ENCODE results near the gene NTM.

Gene NTM

DNA sequence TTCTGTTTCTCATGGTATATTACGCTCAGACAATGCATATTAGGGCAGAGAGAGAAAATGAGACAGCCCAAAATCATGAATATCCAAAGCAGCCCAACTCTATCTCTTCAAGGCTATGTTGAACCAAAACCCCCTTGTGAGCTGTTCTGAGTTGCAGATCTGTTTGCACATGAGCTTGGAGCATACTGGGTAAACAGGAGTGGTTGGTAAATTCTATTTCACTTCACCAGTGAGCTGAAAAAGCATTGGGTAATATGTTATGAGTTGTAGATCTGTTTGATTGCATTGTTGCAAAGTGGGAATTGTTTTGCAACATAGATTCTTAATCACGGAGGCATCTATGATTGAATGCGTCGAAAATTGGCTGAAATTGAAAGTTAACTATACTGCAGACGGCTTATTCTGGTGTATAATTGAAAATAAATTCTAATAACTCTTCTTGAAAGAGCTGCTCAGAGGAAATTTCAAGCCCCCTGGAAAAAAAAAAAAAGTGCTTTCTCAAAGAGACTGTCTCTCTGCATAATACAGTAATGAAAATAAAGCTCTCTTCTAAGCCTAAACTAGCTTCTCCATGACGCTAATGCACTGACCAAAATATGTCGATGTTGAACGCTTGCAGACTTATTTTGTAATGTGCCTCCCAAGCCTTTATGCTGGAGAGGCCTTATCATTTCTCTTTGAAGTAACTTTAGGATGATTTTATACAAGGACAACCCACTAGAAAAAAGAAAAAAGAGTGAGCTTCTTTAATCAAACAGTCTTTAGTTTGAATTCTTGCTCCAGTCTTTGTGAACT lies 263.7 kb downstream of the NTM start:
- H3K27ac ChIP-seq (ENCODE audit: low read length): no peak overlapping the region
- H3K36me3 ChIP-seq (ENCODE audit: control insufficient read depth in 2 of 2, insufficient read depth in 2 of 2, low read length in 2 of 2): no peaks in the 10 kb centered on the region
- H3K4me1 ChIP-seq (ENCODE audit: control insufficient read depth, insufficient read depth, low read length): no peaks in the 10 kb centered on the region
- no peak overlapping the region for H3K4me3 ChIP-seq (ENCODE audit: low read length in 2 of 2)
- H3K27me3 ChIP-seq (ENCODE audit: control insufficient read depth in 1 of 2, insufficient read depth in 2 of 2, low read length in 2 of 2): peaks cover 0 to 2% of the 10 kb centered on the region in 2 donors
- peaks cover 2 to 3% of the 10 kb centered on the region in 2 donors for H3K9me3 ChIP-seq (ENCODE audit: control insufficient read depth in 2 of 2, low read length in 2 of 2)
- no peak overlapping the region for H3K9ac ChIP-seq (ENCODE audit: low read length in 2 of 2)

DNA sequence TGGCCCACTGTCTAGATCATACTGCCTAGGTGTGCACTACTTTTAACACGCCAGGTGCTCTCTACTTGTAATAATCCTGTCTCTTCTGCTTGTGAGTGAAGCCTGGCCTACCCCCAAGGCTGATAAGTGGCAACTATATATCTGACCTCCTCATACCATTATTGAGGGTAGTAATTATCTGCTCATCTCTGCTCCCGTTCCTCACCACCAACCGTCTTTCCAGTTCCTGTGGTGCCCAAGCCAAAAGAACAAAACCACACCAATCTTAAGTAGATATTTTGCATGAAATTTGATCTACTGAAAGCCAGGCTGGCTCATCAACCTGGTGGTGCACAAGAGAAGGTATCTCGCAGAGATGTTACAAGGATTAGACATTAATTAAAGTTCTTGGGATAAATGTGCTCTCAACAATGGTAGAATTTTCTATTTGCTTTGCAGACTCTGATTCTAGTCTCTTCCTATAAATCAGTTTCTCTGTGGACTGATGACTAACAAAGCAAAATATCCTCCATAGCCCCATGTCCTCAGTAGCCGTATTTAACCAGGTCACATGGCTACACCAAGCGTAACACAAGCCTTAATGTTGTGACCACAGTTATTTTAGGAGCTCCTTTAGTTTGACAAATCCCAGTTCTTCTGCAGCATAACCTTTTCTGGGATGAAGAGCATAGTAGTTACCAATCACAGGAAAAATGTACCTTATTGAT lies 267.2 kb downstream of the NTM start:
- Histone ChIP-seq H3K27ac (ENCODE audit: low read length) (no peak overlapping the region), H3K27me3 (ENCODE audit: control insufficient read depth in 1 of 2, insufficient read depth in 2 of 2, low read length in 2 of 2) (peaks cover 0 to 2% of the 10 kb centered on the region in 2 donors), H3K4me1 (ENCODE audit: control insufficient read depth, insufficient read depth, low read length) (no peaks in the 10 kb centered on the region), H3K9ac (ENCODE audit: low read length in 2 of 2) (no peak overlapping the region), H3K4me3 (ENCODE audit: low read length in 2 of 2) (no peak overlapping the region), H3K36me3 (ENCODE audit: control insufficient read depth in 2 of 2, insufficient read depth in 2 of 2, low read length in 2 of 2) (no peaks in the 10 kb centered on the region), H3K9me3 (ENCODE audit: control insufficient read depth in 2 of 2, low read length in 2 of 2) (peaks cover 0 to 3% of the 10 kb centered on the region in 2 donors)

DNA sequence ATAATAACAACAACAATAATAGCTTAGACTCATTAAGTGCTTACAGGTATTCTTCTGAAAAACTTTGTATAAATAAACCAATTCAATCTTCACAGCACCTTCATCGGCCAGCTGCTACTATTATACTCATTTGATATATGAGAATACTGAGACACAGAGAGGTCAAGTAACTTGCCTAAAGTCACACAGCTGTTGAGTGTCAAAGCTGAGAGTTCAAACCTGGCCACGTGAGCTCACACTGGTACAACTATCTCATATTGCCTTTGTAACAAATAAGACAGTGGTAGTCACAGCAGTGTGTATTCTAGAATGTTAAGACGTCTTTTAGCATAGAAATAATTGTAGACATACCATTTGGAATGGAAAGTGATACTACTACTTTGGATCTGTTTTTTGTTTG lies 268.5 kb downstream of the NTM start:
- H3K27ac ChIP-seq (ENCODE audit: low read length): no peak overlapping the region
- H3K36me3 ChIP-seq (ENCODE audit: control insufficient read depth in 2 of 2, insufficient read depth in 2 of 2, low read length in 2 of 2): no peaks in the 10 kb centered on the region
- no peak overlapping the region for H3K9ac ChIP-seq (ENCODE audit: low read length in 2 of 2)
- H3K4me1 ChIP-seq (ENCODE audit: control insufficient read depth, insufficient read depth, low read length): no peaks in the 10 kb centered on the region
- H3K4me3 ChIP-seq (ENCODE audit: low read length in 2 of 2): no peak overlapping the region
- peaks cover 0 to 2% of the 10 kb centered on the region in 2 donors for H3K27me3 ChIP-seq (ENCODE audit: control insufficient read depth in 1 of 2, insufficient read depth in 2 of 2, low read length in 2 of 2)
- H3K9me3 ChIP-seq (ENCODE audit: control insufficient read depth in 2 of 2, low read length in 2 of 2): no peaks in the 10 kb centered on the region

DNA sequence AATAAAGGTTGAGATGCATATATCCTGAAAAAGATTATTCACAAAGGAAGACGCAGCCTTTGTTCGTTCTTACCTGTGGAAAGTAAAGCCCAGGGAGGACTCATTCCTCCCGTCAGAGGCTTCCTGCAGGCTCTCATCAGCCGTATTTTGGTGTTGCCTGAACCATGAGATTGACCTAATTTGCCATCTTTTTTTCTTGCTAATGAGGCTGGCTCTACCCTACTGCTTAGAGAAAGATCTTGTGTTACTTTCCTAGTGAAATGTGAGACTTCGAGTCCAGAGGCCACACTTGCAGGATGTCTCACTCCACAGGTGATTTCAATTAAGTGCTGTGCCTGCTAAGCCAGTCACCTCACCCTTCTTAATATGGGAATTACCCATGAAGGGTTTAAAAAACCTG lies 269.9 kb downstream of the NTM start:
- H3K4me3 ChIP-seq (ENCODE audit: low read length in 2 of 2): no peak overlapping the region
- no peak overlapping the region for H3K27ac ChIP-seq (ENCODE audit: low read length)
- peaks cover 0 to 2% of the 10 kb centered on the region in 2 donors for H3K27me3 ChIP-seq (ENCODE audit: control insufficient read depth in 1 of 2, insufficient read depth in 2 of 2, low read length in 2 of 2)
- no peaks in the 10 kb centered on the region for H3K4me1 ChIP-seq (ENCODE audit: control insufficient read depth, insufficient read depth, low read length)
- H3K9me3 ChIP-seq (ENCODE audit: control insufficient read depth in 2 of 2, low read length in 2 of 2): no peaks in the 10 kb centered on the region
- H3K9ac ChIP-seq (ENCODE audit: low read length in 2 of 2): no peak overlapping the region
- H3K36me3 ChIP-seq (ENCODE audit: control insufficient read depth in 2 of 2, insufficient read depth in 2 of 2, low read length in 2 of 2): no peaks in the 10 kb centered on the region

DNA sequence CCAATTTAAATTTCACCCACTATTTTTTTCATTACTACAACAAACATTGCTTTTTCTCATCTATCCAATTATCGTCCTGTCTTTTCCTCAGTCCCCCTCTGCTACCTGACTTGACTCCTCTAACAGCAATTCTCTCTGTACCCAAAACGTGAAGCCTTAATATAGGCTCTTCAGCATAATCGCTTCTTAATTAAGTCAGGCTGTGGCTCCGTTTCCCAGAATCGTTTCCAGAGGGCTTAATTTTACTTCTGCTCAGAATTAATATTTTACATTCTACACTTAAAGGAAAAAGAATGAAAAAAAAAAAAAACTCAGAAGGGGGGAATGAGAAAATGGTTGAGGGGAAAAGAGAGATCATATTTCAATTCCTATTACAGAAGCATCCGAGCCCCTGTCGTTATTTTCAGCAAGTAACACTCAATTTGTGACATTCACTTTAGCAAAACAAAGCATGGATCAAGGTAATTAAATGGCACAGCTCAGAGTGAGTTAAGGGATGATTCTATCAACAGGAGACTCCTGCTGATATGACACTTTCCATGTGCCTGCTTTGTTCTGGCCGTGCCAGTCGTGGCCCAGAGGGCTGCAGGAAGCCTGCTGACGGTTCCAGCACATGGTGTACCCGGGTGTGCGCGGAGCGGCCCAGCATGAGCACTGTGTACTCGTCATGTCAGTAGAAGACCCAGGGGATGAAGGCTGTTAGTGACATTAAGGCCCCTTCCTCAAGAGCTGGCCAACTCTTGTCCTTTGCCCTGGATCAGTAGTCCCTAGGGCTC lies 272.5 kb downstream of the NTM start:
- Histone ChIP-seq H3K27ac (ENCODE audit: low read length) (no peak overlapping the region), H3K4me3 (ENCODE audit: low read length in 2 of 2) (no peak overlapping the region), H3K27me3 (ENCODE audit: control insufficient read depth in 1 of 2, insufficient read depth in 2 of 2, low read length in 2 of 2) (no peaks in the 10 kb centered on the region), H3K9me3 (ENCODE audit: control insufficient read depth in 2 of 2, low read length in 2 of 2) (no peaks in the 10 kb centered on the region), H3K4me1 (ENCODE audit: control insufficient read depth, insufficient read depth, low read length) (no peaks in the 10 kb centered on the region), H3K9ac (ENCODE audit: low read length in 2 of 2) (no peak overlapping the region), H3K36me3 (ENCODE audit: control insufficient read depth in 2 of 2, insufficient read depth in 2 of 2, low read length in 2 of 2) (no peaks in the 10 kb centered on the region)

DNA sequence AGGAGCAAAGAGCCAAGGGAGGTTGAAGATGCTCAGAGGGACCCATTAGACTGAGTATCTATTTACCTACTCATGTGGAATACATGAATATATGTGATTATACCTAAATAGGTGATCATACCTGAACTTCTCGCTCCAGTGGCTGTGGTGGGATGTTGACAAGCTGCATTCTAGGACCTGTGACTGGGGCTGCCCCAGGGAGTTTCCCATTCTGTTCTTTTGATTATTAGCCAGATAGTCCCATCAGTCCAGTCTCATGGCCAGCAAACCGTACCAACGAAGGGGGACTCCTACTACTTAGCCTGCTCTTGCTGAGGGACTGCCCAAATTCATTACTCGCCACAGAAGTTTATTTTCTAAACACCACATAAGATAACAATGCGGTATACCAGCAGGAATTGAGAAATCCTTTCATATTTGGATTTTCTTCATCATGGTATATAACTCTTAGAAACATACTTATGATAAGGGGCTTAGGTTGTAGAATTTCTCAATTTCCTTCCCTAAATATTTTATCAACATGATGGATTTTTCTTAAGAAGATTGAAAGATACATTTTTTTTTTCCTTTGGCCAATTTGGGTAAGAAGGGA lies 273.9 kb downstream of the NTM start:
- Histone ChIP-seq H3K4me3 (ENCODE audit: low read length in 2 of 2) (no peak overlapping the region), H3K27me3 (ENCODE audit: control insufficient read depth in 1 of 2, insufficient read depth in 2 of 2, low read length in 2 of 2) (no peaks in the 10 kb centered on the region), H3K27ac (ENCODE audit: low read length) (no peak overlapping the region), H3K9ac (ENCODE audit: low read length in 2 of 2) (no peak overlapping the region), H3K9me3 (ENCODE audit: control insufficient read depth in 2 of 2, low read length in 2 of 2) (no peaks in the 10 kb centered on the region), H3K36me3 (ENCODE audit: control insufficient read depth in 2 of 2, insufficient read depth in 2 of 2, low read length in 2 of 2) (no peaks in the 10 kb centered on the region), H3K4me1 (ENCODE audit: control insufficient read depth, insufficient read depth, low read length) (no peaks in the 10 kb centered on the region)

DNA sequence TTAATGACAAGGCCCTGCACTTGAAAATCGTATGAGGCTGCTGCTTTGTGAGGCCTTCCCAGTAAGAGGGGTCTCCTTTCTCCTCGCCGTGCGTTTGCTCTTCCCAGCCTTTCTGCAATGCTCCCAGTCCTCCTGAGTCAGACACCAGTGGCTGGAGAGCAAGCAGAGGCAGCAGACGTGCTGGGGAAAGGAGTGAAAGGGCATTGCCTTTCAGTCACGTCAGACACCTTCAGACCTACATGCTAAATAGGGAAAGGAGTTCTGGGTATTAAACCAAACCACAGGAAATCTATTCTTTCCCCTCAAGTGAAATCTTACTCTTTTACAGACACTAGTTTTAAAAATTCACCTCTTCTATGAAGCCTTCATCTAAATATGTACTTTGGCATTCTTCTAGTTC lies 274.8 kb downstream of the NTM start:
- H3K9ac ChIP-seq (ENCODE audit: low read length in 2 of 2): no peak overlapping the region
- no peaks in the 10 kb centered on the region for H3K4me1 ChIP-seq (ENCODE audit: control insufficient read depth, insufficient read depth, low read length)
- H3K27me3 ChIP-seq (ENCODE audit: control insufficient read depth in 1 of 2, insufficient read depth in 2 of 2, low read length in 2 of 2): no peaks in the 10 kb centered on the region
- no peak overlapping the region for H3K27ac ChIP-seq (ENCODE audit: low read length)
- no peaks in the 10 kb centered on the region for H3K9me3 ChIP-seq (ENCODE audit: control insufficient read depth in 2 of 2, low read length in 2 of 2)
- H3K4me3 ChIP-seq (ENCODE audit: low read length in 2 of 2): no peak overlapping the region
- H3K36me3 ChIP-seq (ENCODE audit: control insufficient read depth in 2 of 2, insufficient read depth in 2 of 2, low read length in 2 of 2): no peaks in the 10 kb centered on the region

DNA sequence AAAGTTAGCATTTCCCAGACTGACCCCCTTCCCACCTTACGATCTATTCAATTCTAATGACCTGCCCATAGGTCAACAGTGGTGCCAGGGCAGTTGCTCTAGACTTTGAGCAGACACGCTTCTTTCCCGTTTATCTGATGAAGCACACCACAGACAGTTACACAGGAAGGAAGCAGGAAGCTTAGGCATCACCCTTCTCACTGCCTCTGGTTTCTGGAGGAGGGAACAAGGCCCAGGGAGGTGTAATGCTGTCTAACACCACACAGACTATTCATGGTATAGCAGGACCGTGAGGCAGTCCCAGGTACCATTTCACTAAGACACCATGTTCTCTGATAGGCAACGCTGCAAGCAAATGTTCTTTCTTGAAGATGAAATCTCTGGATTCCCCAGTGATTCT lies 279.4 kb downstream of the NTM start:
- no peak overlapping the region for H3K9ac ChIP-seq (ENCODE audit: low read length in 2 of 2)
- H3K36me3 ChIP-seq (ENCODE audit: control insufficient read depth in 2 of 2, insufficient read depth in 2 of 2, low read length in 2 of 2): no peaks in the 10 kb centered on the region
- H3K9me3 ChIP-seq (ENCODE audit: control insufficient read depth in 2 of 2, low read length in 2 of 2): no peaks in the 10 kb centered on the region
- no peak overlapping the region for H3K27ac ChIP-seq (ENCODE audit: low read length)
- H3K4me1 ChIP-seq (ENCODE audit: control insufficient read depth, insufficient read depth, low read length): no peaks in the 10 kb centered on the region
- H3K4me3 ChIP-seq (ENCODE audit: low read length in 2 of 2): no peak overlapping the region
- H3K27me3 ChIP-seq (ENCODE audit: control insufficient read depth in 1 of 2, insufficient read depth in 2 of 2, low read length in 2 of 2): peaks cover 0 to 4% of the 10 kb centered on the region in 2 donors

DNA sequence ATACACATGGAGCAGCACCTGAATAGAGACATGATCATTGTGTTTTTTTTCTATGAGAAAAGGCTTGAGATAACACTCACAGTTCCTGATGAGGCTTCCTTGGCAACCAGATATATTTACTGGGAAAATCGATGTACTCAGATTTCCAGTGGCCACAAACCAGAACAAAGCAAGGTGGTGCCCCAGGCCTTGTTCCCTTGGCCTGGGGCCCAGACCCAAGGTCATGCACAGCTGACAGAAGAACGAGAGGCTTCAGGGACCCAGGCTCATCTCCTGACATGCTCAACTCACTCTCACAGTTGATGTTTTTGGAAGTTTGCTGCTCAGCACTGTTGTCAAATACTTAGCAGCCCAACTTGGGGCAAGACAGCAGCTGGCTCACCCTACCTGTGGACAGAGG lies 281.8 kb downstream of the NTM start:
- Histone ChIP-seq H3K4me1 (ENCODE audit: control insufficient read depth, insufficient read depth, low read length) (no peaks in the 10 kb centered on the region), H3K27me3 (ENCODE audit: control insufficient read depth in 1 of 2, insufficient read depth in 2 of 2, low read length in 2 of 2) (peaks cover 0 to 6% of the 10 kb centered on the region in 2 donors), H3K27ac (ENCODE audit: low read length) (no peak overlapping the region), H3K36me3 (ENCODE audit: control insufficient read depth in 2 of 2, insufficient read depth in 2 of 2, low read length in 2 of 2) (no peaks in the 10 kb centered on the region), H3K9me3 (ENCODE audit: control insufficient read depth in 2 of 2, low read length in 2 of 2) (no peaks in the 10 kb centered on the region), H3K9ac (ENCODE audit: low read length in 2 of 2) (no peak overlapping the region), H3K4me3 (ENCODE audit: low read length in 2 of 2) (no peak overlapping the region)

DNA sequence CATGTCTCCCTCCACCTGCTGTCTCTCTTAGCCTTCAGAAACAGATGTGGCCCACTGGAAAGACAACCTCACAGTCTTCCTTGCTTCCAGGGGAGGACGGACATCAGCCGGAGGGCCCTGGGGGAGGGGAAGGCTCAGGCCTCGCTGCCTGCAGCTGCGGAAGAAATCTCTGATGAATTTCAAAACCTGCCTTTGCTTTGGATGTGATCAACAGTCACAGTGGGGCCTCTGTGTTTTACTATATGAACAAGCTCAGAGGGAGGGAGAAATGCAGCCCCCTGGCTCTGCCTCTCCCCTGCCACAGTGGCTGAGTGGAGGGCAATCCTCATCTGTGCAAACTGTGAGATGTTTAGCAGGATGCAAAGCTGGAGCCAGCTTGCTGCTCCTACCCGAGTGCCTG lies 282.8 kb downstream of the NTM start:
- Histone ChIP-seq H3K4me1 (ENCODE audit: control insufficient read depth, insufficient read depth, low read length) (no peaks in the 10 kb centered on the region), H3K27ac (ENCODE audit: low read length) (no peak overlapping the region), H3K27me3 (ENCODE audit: control insufficient read depth in 1 of 2, insufficient read depth in 2 of 2, low read length in 2 of 2) (peaks cover 0 to 6% of the 10 kb centered on the region in 2 donors), H3K9me3 (ENCODE audit: control insufficient read depth in 2 of 2, low read length in 2 of 2) (no peaks in the 10 kb centered on the region), H3K4me3 (ENCODE audit: low read length in 2 of 2) (no peak overlapping the region), H3K36me3 (ENCODE audit: control insufficient read depth in 2 of 2, insufficient read depth in 2 of 2, low read length in 2 of 2) (no peaks in the 10 kb centered on the region), H3K9ac (ENCODE audit: low read length in 2 of 2) (no peak overlapping the region)
